Measurements from ENCODE around the gene ASTN1.

GRCh38 chr1:176837708-176838107 is 326.8 kb downstream of the ASTN1 start:
- no peak for TF ChIP-seq YY1 (IDR thresholded peaks at IDR 0.05; ENCODE audit: insufficient read depth, insufficient read length)
- no peak for TF ChIP-seq ZNF274 (IDR thresholded peaks at IDR 0.05; ENCODE audit: low read depth, low read length)
- no peak for TF ChIP-seq SUZ12 (IDR thresholded peaks at IDR 0.05; ENCODE audit: extremely low read depth, insufficient read depth, insufficient read length)

Data from NT2/D1 (cell line).